Thoracic aorta (tissue), 2 donors: ENCODE measurements around the gene MZB1. TPM values are rescaled to one million over a fixed set of nuclear protein-coding genes. Genes with fewer than 3 reads are reported as not detected.

Source experiments
- ATAC-seq: fragments of 150-250 bp; one replicate; pipeline ENCODE4 v1.8.0; 2017; ENCODE audit warnings: low read depth; ENCODE audit not compliant: insufficient number of reproducible peaks, low FRiP score
- DNase-seq: peaks from one replicate; pipeline ENCODE4 v3.0.0-alpha.2; 2020; ENCODE audit warnings: low spot score
- H3K27ac ChIP-seq, 2 donors: fragments of 200-600 bp; sonication (generic); 1 replicate in 1 of 2; 2 replicates in 1 of 2; pipeline ENCODE4 v1.5.1; 2016; ENCODE audit warnings: mild to moderate bottlenecking in 2 of 2, moderate library complexity in 2 of 2
- H3K27me3 ChIP-seq: fragments of 200-600 bp; sonication (generic); replicated peaks from 2 replicates; pipeline ENCODE4 v1.6.0; 2016; ENCODE audit warnings: mild to moderate bottlenecking; ENCODE audit not compliant: insufficient read depth
- H3K36me3 ChIP-seq: fragments of 200-600 bp; sonication (generic); one replicate; pipeline ENCODE4 v1.5.1; 2016
- H3K4me1 ChIP-seq, 2 donors: fragments of 200-600 bp; sonication (generic); 1 replicate in 1 of 2; 2 replicates in 1 of 2; pipeline versions ENCODE4 v1.5.1 to v1.6.0; 2016; ENCODE audit warnings: low read depth in 2 of 2, mild to moderate bottlenecking in 1 of 2; ENCODE audit not compliant: control insufficient read depth in 1 of 2
- H3K4me3 ChIP-seq: fragments of 200-600 bp; sonication (generic); 2 replicates; pipeline ENCODE4 v1.5.1; 2016; ENCODE audit warnings: mild to moderate bottlenecking
- H3K9me3 ChIP-seq: fragments of 200-600 bp; sonication (generic); 2 replicates; pipeline ENCODE4 v1.5.1; 2016
- CTCF ChIP-seq: fragments of 200-600 bp; sonication (generic); IDR thresholded peaks from one replicate; pipeline ENCODE4 v1.5.1; 2019; ENCODE audit warnings: antibody characterized with exemption
- total RNA-seq, 2 donors: library from RNA; depleted of rRNA; stranded (reverse); fragments of >200 nt; gene quantifications; one replicate each; pipeline versions ENCODE4 v1.1.0 to v1.2.3, GENCODE V29; 2016

MZB1 gene
- not detected for total RNA-seq

GRCh38 chr5:139389701-139390638 lies at the start of gene MZB1:
Gene MZB1, minus strand, starts transcription at chr5:139389913. Its CDS starts 57 bp downstream, at chr5:139389856.
- ATAC-seq, result no peak

GRCh38 chr5:139439013-139439903 lies 49.5 kb upstream of the MZB1 start, which contains the start of gene DNAJC18:
Gene DNAJC18, minus strand, starts transcription at chr5:139439525. Its CDS starts 80 bp downstream, at chr5:139439445.
- no peaks in the 10 kb centered on the region for H3K9me3 ChIP-seq
- TF ChIP-seq CTCF, result no peak
- no peaks in the 10 kb centered on the region for H3K27me3 ChIP-seq
- DNase-seq (peak; percentile 91), ATAC-seq (peak; percentile 96)
- H3K4me1 ChIP-seq, result peaks cover 4 to 12% of the 10 kb centered on the region in 2 donors
- peaks cover 4% of the 10 kb centered on the region for H3K36me3 ChIP-seq
- H3K4me3 ChIP-seq, result peak within 1 kb of the TSS; percentile 98
- peak within 1 kb of the TSS; percentile 98 to 99 for H3K27ac ChIP-seq

More at GRCh38 chr5:139389701-139390638, at the start of gene MZB1:
- no peaks in the 10 kb centered on the region for H3K27me3 ChIP-seq
- H3K4me1 ChIP-seq, result peaks cover 9 to 35% of the 10 kb centered on the region in 2 donors
- H3K36me3 ChIP-seq, result no peaks in the 10 kb centered on the region
- H3K4me3 ChIP-seq, result no peak within 1 kb of the TSS
- TF ChIP-seq CTCF, result no peak
- DNase-seq, result no peak
- no peaks in the 10 kb centered on the region for H3K9me3 ChIP-seq
- H3K27ac ChIP-seq, result no peak within 1 kb of the TSS

- no peak for DNase-seq
- Histone ChIP-seq H3K9me3 (no peaks in the 10 kb centered on the region), H3K36me3 (peaks cover 4% of the 10 kb centered on the region), H3K27me3 (no peaks in the 10 kb centered on the region), H3K27ac (peak overlapping the region; percentile 98 to 99), H3K4me3 (peak overlapping the region; percentile 98), H3K4me1 (peaks cover 4 to 12% of the 10 kb centered on the region in 2 donors)
- TF ChIP-seq CTCF, result no peak
- no peak for ATAC-seq
Measured at GRCh38 chr5:139438707-139439012, 48.9 kb upstream of the MZB1 start.

- Histone ChIP-seq H3K27ac (no peak overlapping the region), H3K27me3 (no peaks in the 10 kb centered on the region), H3K36me3 (peaks cover 4% of the 10 kb centered on the region), H3K4me1 (peaks cover 4 to 12% of the 10 kb centered on the region in 2 donors), H3K9me3 (no peaks in the 10 kb centered on the region), H3K4me3 (no peak overlapping the region)
- DNase-seq (no peak), ATAC-seq (no peak)
- TF ChIP-seq CTCF, result no peak
Measured at GRCh38 chr5:139435676-139436075, 46.0 kb upstream of the MZB1 start.

- H3K4me3 ChIP-seq, result no peak overlapping the region
- no peak for TF ChIP-seq CTCF
- H3K27me3 ChIP-seq, result no peaks in the 10 kb centered on the region
- peaks cover 14% of the 10 kb centered on the region for H3K36me3 ChIP-seq
- no peaks in the 10 kb centered on the region for H3K9me3 ChIP-seq
- DNase-seq (no peak), ATAC-seq (no peak)
- H3K4me1 ChIP-seq, result peaks cover 0 to 3% of the 10 kb centered on the region in 2 donors
- H3K27ac ChIP-seq, result no peak overlapping the region
Measured at GRCh38 chr5:139431706-139432105, 42.0 kb upstream of the MZB1 start.
